ENCODE measurements around the gene BAZ1A.
A peak's percentile ranks its signal among the peaks of the same experiment; 100 is the strongest.

The BAZ1A gene

GRCh38 chr14:34718750-34719304, 156.3 kb downstream of the BAZ1A start:
- DNase-seq (ENCODE audit: low read depth): no peak

- no peak for DNase-seq (ENCODE audit: low read depth)
These were observed 159.9 kb downstream of the BAZ1A start for GRCh38 chr14:34715127-34715863.

- peak; percentile 42 for DNase-seq (ENCODE audit: low read depth)
These were observed 160.6 kb downstream of the BAZ1A start, which contains the start of gene CFL2 for GRCh38 chr14:34714320-34715126. TSS of gene CFL2 (minus strand) at chr14:34714593. CDS start at chr14:34714540, 53 bp downstream.

- DNase-seq (ENCODE audit: low read depth): peak; percentile 2
These were observed 161.4 kb downstream of the BAZ1A start for GRCh38 chr14:34713681-34714319.

GRCh38 chr14:34713122-34713680, 162.0 kb downstream of the BAZ1A start:
- no peak for DNase-seq (ENCODE audit: low read depth)

GRCh38 chr14:34711796-34712712, 163.1 kb downstream of the BAZ1A start:
- no peak for DNase-seq (ENCODE audit: low read depth)

- DNase-seq (ENCODE audit: low read depth): no peak
These were observed 164.0 kb downstream of the BAZ1A start for GRCh38 chr14:34711169-34711568.

- DNase-seq (ENCODE audit: low read depth): no peak
These were observed 164.4 kb downstream of the BAZ1A start for GRCh38 chr14:34710744-34711143.

GRCh38 chr14:34710006-34710405, 165.2 kb downstream of the BAZ1A start:
- DNase-seq (ENCODE audit: low read depth): no peak

- DNase-seq (ENCODE audit: low read depth): no peak
These were observed 167.4 kb downstream of the BAZ1A start for GRCh38 chr14:34707722-34708121.
